Stomach smooth muscle (tissue), 2 donors: ENCODE data around the gene CSNK1G2.
A peak's percentile ranks its signal among the peaks of the same experiment; 100 is the strongest.

Experiments
- H3K27ac ChIP-seq: one replicate; pipeline ENCODE4 v1.7.0; 2013; ENCODE audit warnings: mild to moderate bottlenecking, low read length, inconsistent platforms
- H3K27me3 ChIP-seq, 2 donors: one replicate each; pipeline ENCODE4 v1.7.0; 2013; ENCODE audit warnings: low read length in 2 of 2; ENCODE audit not compliant: insufficient read depth in 2 of 2, control insufficient read depth in 1 of 2
- H3K36me3 ChIP-seq, 2 donors: one replicate each; pipeline ENCODE4 v1.7.0; 2013; ENCODE audit warnings: low read length in 2 of 2; ENCODE audit not compliant: control insufficient read depth in 2 of 2, insufficient read depth in 2 of 2
- H3K4me1 ChIP-seq: one replicate; pipeline ENCODE4 v1.7.0; 2013; ENCODE audit warnings: low read length; ENCODE audit not compliant: control insufficient read depth, insufficient read depth
- H3K4me3 ChIP-seq, 2 donors: one replicate each; pipeline ENCODE4 v1.7.0; 2013; ENCODE audit warnings: low read length in 2 of 2
- H3K9ac ChIP-seq, 2 donors: one replicate each; pipeline ENCODE4 v1.7.0; 2013; ENCODE audit warnings: low read length in 2 of 2, mild to moderate bottlenecking in 1 of 2
- H3K9me3 ChIP-seq, 2 donors: one replicate each; pipeline ENCODE4 v1.7.0; 2013; ENCODE audit warnings: low read length in 2 of 2; ENCODE audit not compliant: control insufficient read depth in 2 of 2
- donor health status: healthy.
- donor health status: Pancreatic carcinoma.

CSNK1G2 gene

GRCh38 chr19:2014131-2014571 is 73.2 kb downstream of the CSNK1G2 start:
- Histone ChIP-seq H3K27me3 (no peaks in the 10 kb centered on the region), H3K4me3 (no peak overlapping the region), H3K4me1 (peaks cover 16% of the 10 kb centered on the region), H3K9me3 (no peaks in the 10 kb centered on the region), H3K27ac (no peak overlapping the region), H3K36me3 (no peaks in the 10 kb centered on the region), H3K9ac (no peak overlapping the region)

GRCh38 chr19:2014731-2015607 is 74.0 kb downstream of the CSNK1G2 start:
- no peaks in the 10 kb centered on the region for H3K27me3 ChIP-seq
- H3K9me3 ChIP-seq, result no peaks in the 10 kb centered on the region
- H3K4me1 ChIP-seq, result peaks cover 22% of the 10 kb centered on the region
- no peak overlapping the region for H3K9ac ChIP-seq
- H3K4me3 ChIP-seq, result peak overlapping the region; percentile 51 to 74
- no peak overlapping the region for H3K27ac ChIP-seq
- H3K36me3 ChIP-seq, result no peaks in the 10 kb centered on the region

- no peaks in the 10 kb centered on the region for H3K27me3 ChIP-seq
- H3K4me1 ChIP-seq, result peaks cover 22% of the 10 kb centered on the region
- no peaks in the 10 kb centered on the region for H3K36me3 ChIP-seq
- peak within 1 kb of the TSS in 1 of 2 donors; percentile 6 for H3K9ac ChIP-seq
- no peaks in the 10 kb centered on the region for H3K9me3 ChIP-seq
- peak within 1 kb of the TSS; percentile 51 to 74 for H3K4me3 ChIP-seq
- peak within 1 kb of the TSS; percentile 62 for H3K27ac ChIP-seq
These were observed 74.6 kb downstream of the CSNK1G2 start, which contains the start of gene BTBD2 for GRCh38 chr19:2015608-2015950. Gene BTBD2 (minus strand): TSS chr19:2015714. CDS start chr19:2015703, 11 bp downstream.

GRCh38 chr19:2016041-2016807 is 75.3 kb downstream of the CSNK1G2 start:
- Histone ChIP-seq H3K9ac (peak overlapping the region in 1 of 2 donors; percentile 6), H3K4me3 (peak overlapping the region in 1 of 2 donors; percentile 57), H3K36me3 (no peaks in the 10 kb centered on the region), H3K9me3 (no peaks in the 10 kb centered on the region), H3K4me1 (peaks cover 22% of the 10 kb centered on the region), H3K27me3 (no peaks in the 10 kb centered on the region), H3K27ac (peak overlapping the region; percentile 62)

- no peaks in the 10 kb centered on the region for H3K36me3 ChIP-seq
- no peak overlapping the region for H3K9ac ChIP-seq
- H3K4me1 ChIP-seq, result peaks cover 19% of the 10 kb centered on the region
- H3K27me3 ChIP-seq, result no peaks in the 10 kb centered on the region
- H3K4me3 ChIP-seq, result no peak overlapping the region
- no peak overlapping the region for H3K27ac ChIP-seq
- no peaks in the 10 kb centered on the region for H3K9me3 ChIP-seq
These were observed 77.8 kb downstream of the CSNK1G2 start for GRCh38 chr19:2018752-2019151.

DNA sequence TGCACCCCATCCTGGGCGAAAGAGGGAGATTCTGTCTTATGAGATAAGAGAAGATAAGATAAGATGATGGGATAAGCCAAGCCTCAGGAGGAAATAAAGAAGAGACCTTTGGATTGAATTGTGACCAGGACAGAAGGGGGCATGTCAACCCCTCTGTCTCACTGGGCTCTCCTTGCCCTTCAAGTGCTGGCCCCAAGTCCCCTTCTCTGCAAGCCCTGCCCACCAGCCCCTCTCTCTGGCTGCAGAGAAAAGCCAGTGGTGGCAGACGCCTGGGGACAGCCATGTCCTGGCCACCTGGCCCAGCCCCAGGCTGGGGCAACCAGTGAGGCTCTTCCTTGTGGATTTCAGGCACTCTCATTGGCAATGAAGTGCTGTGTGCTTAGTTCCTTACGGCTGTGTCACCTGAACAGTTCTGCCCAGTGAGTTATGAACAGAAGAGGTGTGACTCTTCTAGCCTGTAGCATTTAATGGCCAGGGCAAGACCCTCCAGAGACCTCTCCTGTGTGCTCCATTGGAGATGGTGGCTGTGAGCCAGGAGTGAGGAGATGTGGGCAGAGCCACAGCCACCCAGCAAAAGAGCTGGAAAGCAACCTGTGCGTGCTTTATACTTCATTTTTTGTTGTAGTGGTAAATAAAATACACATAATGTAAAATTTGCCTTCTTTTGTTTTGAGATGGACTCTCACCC is 80.6 kb downstream of the CSNK1G2 start:
- no peak overlapping the region for H3K27ac ChIP-seq
- peaks cover 6% of the 10 kb centered on the region for H3K4me1 ChIP-seq
- no peaks in the 10 kb centered on the region for H3K36me3 ChIP-seq
- H3K27me3 ChIP-seq, result no peaks in the 10 kb centered on the region
- no peak overlapping the region for H3K9ac ChIP-seq
- H3K4me3 ChIP-seq, result no peak overlapping the region
- no peaks in the 10 kb centered on the region for H3K9me3 ChIP-seq

GRCh38 chr19:2022289-2022688 is 81.3 kb downstream of the CSNK1G2 start:
- peaks cover 6% of the 10 kb centered on the region for H3K4me1 ChIP-seq
- H3K27ac ChIP-seq, result no peak overlapping the region
- H3K27me3 ChIP-seq, result no peaks in the 10 kb centered on the region
- H3K9ac ChIP-seq, result no peak overlapping the region
- no peak overlapping the region for H3K4me3 ChIP-seq
- H3K36me3 ChIP-seq, result no peaks in the 10 kb centered on the region
- no peaks in the 10 kb centered on the region for H3K9me3 ChIP-seq

GRCh38 chr19:2026770-2027169 is 85.8 kb downstream of the CSNK1G2 start:
- Histone ChIP-seq H3K4me1 (peaks cover 4% of the 10 kb centered on the region), H3K27ac (no peak overlapping the region), H3K9ac (no peak overlapping the region), H3K9me3 (no peaks in the 10 kb centered on the region), H3K27me3 (no peaks in the 10 kb centered on the region), H3K36me3 (no peaks in the 10 kb centered on the region), H3K4me3 (no peak overlapping the region)

DNA sequence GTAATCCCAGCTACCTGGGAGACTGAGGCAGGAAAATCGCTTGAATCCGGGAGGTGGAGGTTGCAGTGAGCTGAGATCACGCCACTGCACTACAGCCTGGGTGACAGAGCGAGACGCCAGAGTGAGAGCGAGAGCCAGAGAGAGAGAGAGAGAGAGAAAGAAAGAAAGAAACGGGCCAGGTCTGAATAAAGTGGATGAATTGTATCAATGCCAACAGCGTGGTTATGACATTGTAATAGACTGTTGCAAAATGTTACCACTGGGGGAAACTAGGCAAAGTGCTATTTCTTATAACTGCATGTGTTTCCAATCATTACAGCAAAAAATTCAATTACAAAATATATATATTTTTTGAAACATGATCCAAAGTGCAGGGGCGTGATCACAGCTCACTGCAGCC is 86.4 kb downstream of the CSNK1G2 start:
- H3K9ac ChIP-seq, result no peak overlapping the region
- H3K4me3 ChIP-seq, result no peak overlapping the region
- no peak overlapping the region for H3K27ac ChIP-seq
- no peaks in the 10 kb centered on the region for H3K36me3 ChIP-seq
- no peaks in the 10 kb centered on the region for H3K9me3 ChIP-seq
- no peaks in the 10 kb centered on the region for H3K27me3 ChIP-seq
- H3K4me1 ChIP-seq, result peaks cover 10% of the 10 kb centered on the region
